Effector memory CD8-positive, alpha-beta T cell (primary cell): Measurements from ENCODE around the gene PSME2.

Source experiments
- ATAC-seq: fragments of 150-1000 bp; cut with Tn5 transposase; replicated peaks from 2 replicates; pipeline ENCODE4 v1.10.0; 2021; ENCODE audit warnings: mild to moderate bottlenecking, moderate library complexity
- DNase-seq, 3 experiments: peaks; one replicate each; pipeline ENCODE4 v3.0.0; 2021
- H3K27ac Mint-ChIP-seq, 2 donors: one replicate each; pipeline ENCODE4 v1.8.0; 2022; ENCODE audit warnings: mild to moderate bottlenecking in 2 of 2, mixed read lengths in 2 of 2, moderate library complexity in 2 of 2
- H3K27me3 Mint-ChIP-seq, 2 donors: one replicate each; pipeline ENCODE4 v1.8.0; 2022; ENCODE audit warnings: mixed read lengths in 2 of 2
- H3K36me3 Mint-ChIP-seq: one replicate; pipeline ENCODE4 v1.8.0; 2022; ENCODE audit warnings: mild to moderate bottlenecking, moderate library complexity, mixed read lengths; ENCODE audit not compliant: insufficient read depth
- H3K4me1 Mint-ChIP-seq, 2 donors: one replicate each; pipeline ENCODE4 v1.8.0; 2022; ENCODE audit warnings: low read depth in 2 of 2, mixed read lengths in 2 of 2
- H3K4me3 Mint-ChIP-seq, 2 donors: one replicate each; pipeline ENCODE4 v1.8.0; 2022; ENCODE audit warnings: mild to moderate bottlenecking in 2 of 2, mixed read lengths in 2 of 2, moderate library complexity in 2 of 2
- H3K9me3 Mint-ChIP-seq, 2 donors: one replicate each; pipeline ENCODE4 v1.8.0; 2022; ENCODE audit warnings: mixed read lengths in 2 of 2

The PSME2 gene

GRCh38 chr14:24172871-24173281 lies 26.5 kb upstream of the PSME2 start:
- Mint-ChIP-seq H3K4me1 (peaks cover 23 to 35% of the 10 kb centered on the region in 2 donors), H3K9me3 (no peaks in the 10 kb centered on the region), H3K4me3 (peak overlapping the region; percentile 63 to 93), H3K27ac (peak overlapping the region; percentile 87 to 96), H3K36me3 (peaks cover 68% of the 10 kb centered on the region), H3K27me3 (no peaks in the 10 kb centered on the region)
- ATAC-seq: no peak
- no peak for DNase-seq

GRCh38 chr14:24172261-24172860 lies 26.0 kb upstream of the PSME2 start:
- DNase-seq (no peak), ATAC-seq (no peak)
- Mint-ChIP-seq H3K9me3 (no peaks in the 10 kb centered on the region), H3K27me3 (no peaks in the 10 kb centered on the region), H3K4me3 (peak overlapping the region; percentile 83 to 93), H3K27ac (peak overlapping the region; percentile 87 to 96), H3K4me1 (peaks cover 23 to 38% of the 10 kb centered on the region in 2 donors), H3K36me3 (peaks cover 70% of the 10 kb centered on the region)

GRCh38 chr14:24171422-24172260 lies 25.2 kb upstream of the PSME2 start, which contains the start of gene REC8:
Gene REC8 (plus strand): TSS chr14:24172080. CDS start chr14:24172553, 473 bp downstream.
- H3K4me1 Mint-ChIP-seq: peaks cover 23 to 36% of the 10 kb centered on the region in 2 donors
- H3K4me3 Mint-ChIP-seq: peak within 1 kb of the TSS; percentile 83 to 93
- H3K27me3 Mint-ChIP-seq: no peaks in the 10 kb centered on the region
- peak within 1 kb of the TSS; percentile 87 to 96 for H3K27ac Mint-ChIP-seq
- H3K36me3 Mint-ChIP-seq: peaks cover 77% of the 10 kb centered on the region
- ATAC-seq (peak; percentile 87), DNase-seq (peak; percentile 73 to 78 (median 77))
- no peaks in the 10 kb centered on the region for H3K9me3 Mint-ChIP-seq

GRCh38 chr14:24167469-24168114 lies 21.2 kb upstream of the PSME2 start:
- Mint-ChIP-seq H3K4me1 (peaks cover 38 to 42% of the 10 kb centered on the region in 2 donors), H3K36me3 (peaks cover 92% of the 10 kb centered on the region), H3K27ac (peak overlapping the region; percentile 6 to 35), H3K27me3 (no peaks in the 10 kb centered on the region), H3K9me3 (no peaks in the 10 kb centered on the region), H3K4me3 (no peak overlapping the region)
- DNase-seq: no peak
- ATAC-seq: no peak

- H3K27me3 Mint-ChIP-seq: no peaks in the 10 kb centered on the region
- ATAC-seq: no peak
- DNase-seq: no peak
- H3K9me3 Mint-ChIP-seq: no peaks in the 10 kb centered on the region
- H3K4me3 Mint-ChIP-seq: no peak overlapping the region
- peaks cover 45 to 46% of the 10 kb centered on the region in 2 donors for H3K4me1 Mint-ChIP-seq
- H3K36me3 Mint-ChIP-seq: peaks cover 94% of the 10 kb centered on the region
- H3K27ac Mint-ChIP-seq: peak overlapping the region; percentile 74 to 81
Measured at GRCh38 chr14:24165785-24166184, 19.4 kb upstream of the PSME2 start.

GRCh38 chr14:24164518-24164991 lies 18.1 kb upstream of the PSME2 start:
- Mint-ChIP-seq H3K27ac (peak overlapping the region in 1 of 2 donors; percentile 96), H3K27me3 (no peaks in the 10 kb centered on the region), H3K4me3 (peak overlapping the region; percentile 46 to 93), H3K4me1 (peaks cover 47 to 50% of the 10 kb centered on the region in 2 donors), H3K36me3 (peaks cover 92% of the 10 kb centered on the region), H3K9me3 (no peaks in the 10 kb centered on the region)
- ATAC-seq (no peak), DNase-seq (no peak)

- peak overlapping the region; percentile 93 to 96 for H3K4me3 Mint-ChIP-seq
- no peaks in the 10 kb centered on the region for H3K27me3 Mint-ChIP-seq
- H3K36me3 Mint-ChIP-seq: peaks cover 98% of the 10 kb centered on the region
- no peaks in the 10 kb centered on the region for H3K9me3 Mint-ChIP-seq
- H3K4me1 Mint-ChIP-seq: peaks cover 42 to 44% of the 10 kb centered on the region in 2 donors
- no peak for DNase-seq
- ATAC-seq: no peak
- H3K27ac Mint-ChIP-seq: peak overlapping the region; percentile 96 to 97
Measured at GRCh38 chr14:24162093-24162492, 15.7 kb upstream of the PSME2 start.

- no peaks in the 10 kb centered on the region for H3K9me3 Mint-ChIP-seq
- ATAC-seq (peak; percentile 90), DNase-seq (peak; percentile 97 to 98 (median 97))
- H3K36me3 Mint-ChIP-seq: peaks cover 97% of the 10 kb centered on the region
- H3K4me3 Mint-ChIP-seq: peak within 1 kb of the TSS; percentile 93 to 96
- H3K4me1 Mint-ChIP-seq: peaks cover 40 to 42% of the 10 kb centered on the region in 2 donors
- no peaks in the 10 kb centered on the region for H3K27me3 Mint-ChIP-seq
- peak within 1 kb of the TSS; percentile 96 to 97 for H3K27ac Mint-ChIP-seq
Measured at GRCh38 chr14:24160850-24161804, 14.7 kb upstream of the PSME2 start, which contains the start of gene IRF9. Gene IRF9 (plus strand): TSS chr14:24161265. CDS start chr14:24162145, 880 bp downstream.

GRCh38 chr14:24160499-24160849 lies 14.1 kb upstream of the PSME2 start:
- H3K4me3 Mint-ChIP-seq: peak overlapping the region; percentile 93 to 96
- H3K4me1 Mint-ChIP-seq: peaks cover 38 to 39% of the 10 kb centered on the region in 2 donors

GRCh38 chr14:24159777-24160498 lies 13.5 kb upstream of the PSME2 start:
- H3K36me3 Mint-ChIP-seq: peaks cover 96% of the 10 kb centered on the region
- peak overlapping the region; percentile 51 to 96 for H3K27ac Mint-ChIP-seq
- H3K4me1 Mint-ChIP-seq: peaks cover 35 to 37% of the 10 kb centered on the region in 2 donors
- DNase-seq: no peak
- H3K9me3 Mint-ChIP-seq: no peaks in the 10 kb centered on the region
- ATAC-seq: no peak
- no peak overlapping the region for H3K4me3 Mint-ChIP-seq
- H3K27me3 Mint-ChIP-seq: no peaks in the 10 kb centered on the region

More at GRCh38 chr14:24160499-24160849, 14.1 kb upstream of the PSME2 start:
- Mint-ChIP-seq H3K9me3 (no peaks in the 10 kb centered on the region), H3K36me3 (peaks cover 97% of the 10 kb centered on the region), H3K27me3 (no peaks in the 10 kb centered on the region), H3K27ac (peak overlapping the region; percentile 96 to 97)
- DNase-seq: no peak
- no peak for ATAC-seq

- DNase-seq (no peak), ATAC-seq (no peak)
- H3K4me1 Mint-ChIP-seq: peaks cover 15% of the 10 kb centered on the region in 2 donors
- peaks cover 93% of the 10 kb centered on the region for H3K36me3 Mint-ChIP-seq
- H3K9me3 Mint-ChIP-seq: no peaks in the 10 kb centered on the region
- no peak overlapping the region for H3K27ac Mint-ChIP-seq
- no peaks in the 10 kb centered on the region for H3K27me3 Mint-ChIP-seq
- no peak overlapping the region for H3K4me3 Mint-ChIP-seq
Measured at GRCh38 chr14:24157331-24157730, 10.9 kb upstream of the PSME2 start.

- no peak overlapping the region for H3K4me3 Mint-ChIP-seq
- DNase-seq (no peak), ATAC-seq (no peak)
- H3K27me3 Mint-ChIP-seq: no peaks in the 10 kb centered on the region
- peaks cover 10% of the 10 kb centered on the region in 2 donors for H3K4me1 Mint-ChIP-seq
- no peaks in the 10 kb centered on the region for H3K9me3 Mint-ChIP-seq
- H3K27ac Mint-ChIP-seq: no peak overlapping the region
- peaks cover 93% of the 10 kb centered on the region for H3K36me3 Mint-ChIP-seq
Measured at GRCh38 chr14:24156840-24157239, 10.4 kb upstream of the PSME2 start.
